Endothelial cell (in vitro differentiated cells): ENCODE data around the gene DCUN1D1. TPM values are rescaled to one million over a fixed set of nuclear protein-coding genes. Genes with fewer than 3 reads are reported as not detected.

Experiments used
- DNase-seq: peaks from one replicate; pipeline ENCODE4 v3.0.0; 2021; ENCODE audit warnings: low spot score
- H3K27ac Mint-ChIP-seq: one replicate; pipeline ENCODE4 v1.8.0; 2021; ENCODE audit warnings: mixed read lengths, inconsistent platforms; ENCODE audit not compliant: unreplicated experiment
- H3K27me3 Mint-ChIP-seq: one replicate; pipeline ENCODE4 v1.8.0; 2021; ENCODE audit warnings: mild to moderate bottlenecking, moderate library complexity, mixed read lengths, inconsistent platforms; ENCODE audit not compliant: unreplicated experiment
- H3K36me3 Mint-ChIP-seq: one replicate; pipeline ENCODE4 v1.8.0; 2021; ENCODE audit warnings: mild to moderate bottlenecking, low read depth, mixed read lengths, inconsistent platforms; ENCODE audit not compliant: unreplicated experiment
- H3K4me1 Mint-ChIP-seq: one replicate; pipeline ENCODE4 v1.8.0; 2021; ENCODE audit warnings: mild to moderate bottlenecking, mixed read lengths, inconsistent platforms; ENCODE audit not compliant: unreplicated experiment
- H3K4me3 Mint-ChIP-seq: one replicate; pipeline ENCODE4 v1.8.0; 2021; ENCODE audit warnings: mild to moderate bottlenecking, mixed read lengths, inconsistent platforms; ENCODE audit not compliant: unreplicated experiment
- H3K9me3 Mint-ChIP-seq: one replicate; pipeline ENCODE4 v1.8.0; 2021; ENCODE audit warnings: mixed read lengths, inconsistent platforms; ENCODE audit not compliant: unreplicated experiment
- total RNA-seq: library from RNA; stranded (reverse); fragmentation: NEBNext Ultra II Directional; extraction: Animal tissue kit (Norgen Biotek cat#: 25700); gene quantifications from one replicate; pipeline ENCODE4 v1.2.1, GENCODE V29; 2021; ENCODE audit not compliant: unreplicated experiment
- TF ChIP-seq, protein P1 (sequence below): fragments of 200-600 bp; sonication (generic); IDR thresholded peaks from one replicate; pipeline ENCODE4 v1.5.0; 2021; ENCODE audit warnings: antibody characterized with exemption; ENCODE audit not compliant: unreplicated experiment

DCUN1D1 gene
- total RNA-seq, 1 donor from 2014 or later = 48.1 TPM

DNA sequence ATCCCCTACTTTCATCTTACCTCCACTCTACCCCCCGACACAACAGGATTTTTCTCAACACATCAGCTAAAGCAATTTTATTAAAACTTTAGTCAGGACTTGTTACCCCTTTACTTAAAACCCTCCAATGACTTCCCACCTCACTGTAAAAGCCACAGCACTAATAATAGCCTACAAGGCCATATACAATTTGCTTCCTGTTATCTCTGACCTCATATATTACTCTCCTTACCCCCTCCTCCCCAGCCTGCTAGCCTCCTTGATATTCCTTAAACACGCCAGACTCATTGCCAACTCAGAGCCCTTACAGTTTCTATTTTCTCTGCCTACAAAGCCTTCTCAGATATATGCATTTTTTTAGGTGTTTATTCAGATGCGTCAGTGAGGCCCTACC is 54.4 kb downstream of the DCUN1D1 start:
- Mint-ChIP-seq H3K27me3 (no peaks in the 10 kb centered on the region), H3K4me1 (no peaks in the 10 kb centered on the region), H3K4me3 (no peak overlapping the region), H3K27ac (no peak overlapping the region), H3K9me3 (no peaks in the 10 kb centered on the region), H3K36me3 (no peaks in the 10 kb centered on the region)
- no peak for DNase-seq
- TF ChIP-seq, protein P1, sequence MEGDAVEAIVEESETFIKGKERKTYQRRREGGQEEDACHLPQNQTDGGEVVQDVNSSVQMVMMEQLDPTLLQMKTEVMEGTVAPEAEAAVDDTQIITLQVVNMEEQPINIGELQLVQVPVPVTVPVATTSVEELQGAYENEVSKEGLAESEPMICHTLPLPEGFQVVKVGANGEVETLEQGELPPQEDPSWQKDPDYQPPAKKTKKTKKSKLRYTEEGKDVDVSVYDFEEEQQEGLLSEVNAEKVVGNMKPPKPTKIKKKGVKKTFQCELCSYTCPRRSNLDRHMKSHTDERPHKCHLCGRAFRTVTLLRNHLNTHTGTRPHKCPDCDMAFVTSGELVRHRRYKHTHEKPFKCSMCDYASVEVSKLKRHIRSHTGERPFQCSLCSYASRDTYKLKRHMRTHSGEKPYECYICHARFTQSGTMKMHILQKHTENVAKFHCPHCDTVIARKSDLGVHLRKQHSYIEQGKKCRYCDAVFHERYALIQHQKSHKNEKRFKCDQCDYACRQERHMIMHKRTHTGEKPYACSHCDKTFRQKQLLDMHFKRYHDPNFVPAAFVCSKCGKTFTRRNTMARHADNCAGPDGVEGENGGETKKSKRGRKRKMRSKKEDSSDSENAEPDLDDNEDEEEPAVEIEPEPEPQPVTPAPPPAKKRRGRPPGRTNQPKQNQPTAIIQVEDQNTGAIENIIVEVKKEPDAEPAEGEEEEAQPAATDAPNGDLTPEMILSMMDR = no peak

DNA sequence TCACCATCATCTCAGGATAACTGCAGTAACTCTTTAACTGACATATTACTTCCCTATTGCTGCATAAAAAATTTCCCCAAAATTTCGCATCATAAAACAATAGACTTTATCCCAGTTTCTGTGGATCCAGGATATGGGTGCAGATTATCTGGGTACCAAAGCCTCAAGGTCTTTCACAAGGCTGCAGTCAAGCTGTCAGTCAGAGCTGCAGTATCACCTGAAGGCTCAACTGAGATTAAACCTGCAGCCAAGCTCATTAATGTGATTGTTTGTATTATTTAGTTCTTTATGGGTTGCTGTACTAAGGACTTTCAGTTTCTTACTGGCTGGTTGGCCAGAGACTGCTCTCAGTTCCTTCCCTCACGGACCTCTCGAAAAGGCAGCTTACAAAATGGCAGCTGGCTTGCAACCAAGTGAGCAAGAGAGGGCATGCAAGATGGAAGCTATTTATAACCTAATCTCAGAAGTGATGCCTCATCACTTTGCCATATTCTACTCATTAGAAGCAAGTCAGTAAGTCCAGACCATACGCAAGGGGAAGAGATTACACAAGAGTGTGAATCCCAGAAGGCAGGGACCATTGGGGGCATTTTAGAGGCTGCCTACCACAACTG is 54.9 kb downstream of the DCUN1D1 start:
- no peak for DNase-seq
- TF ChIP-seq, protein P1 = no peak
- Mint-ChIP-seq H3K4me1 (peaks cover 2% of the 10 kb centered on the region), H3K27ac (no peak overlapping the region), H3K4me3 (no peak overlapping the region), H3K9me3 (no peaks in the 10 kb centered on the region), H3K27me3 (no peaks in the 10 kb centered on the region), H3K36me3 (no peaks in the 10 kb centered on the region)

DNA sequence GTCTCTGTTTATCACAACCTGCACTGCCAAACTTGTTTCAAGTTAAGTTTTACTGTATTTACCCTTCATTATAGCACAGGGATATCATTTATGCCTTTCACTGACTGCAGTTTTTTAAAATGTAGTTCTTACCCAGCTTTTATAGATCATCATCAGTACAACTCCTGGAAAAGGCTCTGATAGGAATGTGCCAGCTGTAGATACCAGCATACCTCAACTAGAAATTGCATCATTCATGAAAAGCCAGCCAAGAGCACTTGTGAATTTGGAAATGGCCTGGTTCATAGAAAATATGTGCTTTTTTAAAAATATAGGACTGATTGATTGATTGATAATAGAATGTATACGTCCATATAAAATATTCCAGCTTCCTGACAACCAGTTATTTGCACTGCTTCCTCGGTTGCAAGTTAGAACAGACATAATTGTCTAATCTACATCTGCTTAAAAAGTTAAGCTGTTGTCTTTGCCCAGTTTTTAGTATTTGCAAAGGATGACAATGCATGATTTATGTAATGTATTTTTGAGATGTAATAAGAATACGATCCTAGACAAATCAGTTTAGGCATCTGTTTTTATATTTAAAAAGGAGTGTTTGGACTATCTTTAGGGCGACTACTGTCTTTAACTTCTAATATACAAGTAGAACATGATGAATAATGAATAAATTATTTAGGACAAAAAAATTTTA is 58.5 kb downstream of the DCUN1D1 start:
- no peak for DNase-seq
- H3K4me1 Mint-ChIP-seq = peaks cover 3% of the 10 kb centered on the region
- no peaks in the 10 kb centered on the region for H3K9me3 Mint-ChIP-seq
- H3K36me3 Mint-ChIP-seq = no peaks in the 10 kb centered on the region
- H3K27me3 Mint-ChIP-seq = no peaks in the 10 kb centered on the region
- TF ChIP-seq, protein P1 = no peak
- H3K4me3 Mint-ChIP-seq = no peak overlapping the region
- no peak overlapping the region for H3K27ac Mint-ChIP-seq

DNA sequence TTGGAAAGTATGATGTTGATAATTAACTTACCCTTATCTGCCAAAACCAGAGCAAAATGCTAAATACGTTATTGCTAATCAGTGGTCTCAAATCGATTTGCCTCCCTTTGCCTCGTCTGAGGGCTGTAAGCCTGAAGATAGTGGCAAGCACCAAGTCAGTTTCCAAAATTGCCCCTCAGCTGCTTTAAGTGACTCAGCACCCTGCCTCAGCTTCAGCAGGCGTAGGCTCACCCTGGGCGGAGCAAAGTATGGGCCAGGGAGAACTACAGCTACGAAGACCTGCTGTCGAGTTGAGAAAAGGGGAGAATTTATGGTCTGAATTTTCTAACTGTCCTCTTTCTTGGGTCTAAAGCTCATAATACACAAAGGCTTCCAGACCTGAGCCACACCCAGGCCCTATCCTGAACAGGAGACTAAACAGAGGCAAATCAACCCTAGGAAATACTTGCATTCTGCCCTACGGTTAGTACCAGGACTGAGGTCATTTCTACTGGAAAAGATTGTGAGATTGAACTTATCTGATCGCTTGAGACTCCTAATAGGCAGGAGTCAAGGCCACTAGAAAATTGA is 59.7 kb downstream of the DCUN1D1 start:
- H3K36me3 Mint-ChIP-seq = no peaks in the 10 kb centered on the region
- H3K27ac Mint-ChIP-seq = no peak overlapping the region
- H3K9me3 Mint-ChIP-seq = no peaks in the 10 kb centered on the region
- no peak for DNase-seq
- H3K27me3 Mint-ChIP-seq = no peaks in the 10 kb centered on the region
- TF ChIP-seq, protein P1 = no peak
- H3K4me3 Mint-ChIP-seq = no peak overlapping the region
- H3K4me1 Mint-ChIP-seq = peaks cover 3% of the 10 kb centered on the region

DNA sequence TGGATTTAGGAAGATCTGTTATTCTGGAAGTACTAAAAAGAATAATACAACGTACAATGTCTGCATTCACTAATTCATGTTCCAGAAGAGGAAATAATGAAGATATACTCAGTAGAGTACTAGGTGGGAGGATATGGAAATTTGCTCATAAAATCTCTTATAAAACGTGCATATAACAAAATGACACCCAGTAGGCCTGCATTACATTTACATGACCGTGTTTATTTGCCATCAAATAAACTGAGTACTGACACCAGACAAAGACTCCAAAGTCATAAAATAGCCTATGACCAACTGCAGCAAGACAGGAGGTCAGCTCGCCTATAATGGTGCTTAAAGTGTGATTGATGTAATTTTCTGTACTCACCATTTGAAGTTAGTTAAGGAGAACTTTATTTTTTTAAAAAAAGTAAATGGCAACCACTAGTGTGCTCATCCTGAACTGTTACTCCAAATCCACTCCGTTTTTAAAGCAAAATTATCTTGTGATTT is 60.4 kb downstream of the DCUN1D1 start:
- H3K27ac Mint-ChIP-seq = no peak overlapping the region
- H3K27me3 Mint-ChIP-seq = no peaks in the 10 kb centered on the region
- peaks cover 3% of the 10 kb centered on the region for H3K4me1 Mint-ChIP-seq
- no peak overlapping the region for H3K4me3 Mint-ChIP-seq
- H3K9me3 Mint-ChIP-seq = no peaks in the 10 kb centered on the region
- no peak for DNase-seq
- TF ChIP-seq, protein P1 = no peak
- H3K36me3 Mint-ChIP-seq = no peaks in the 10 kb centered on the region
